Parathyroid adenoma (tissue), 2 donors: ENCODE measurements around the gene PTPN4.

Source experiments
- H2AFZ ChIP-seq: fragments of 300-600 bp; sonication (generic); one replicate; pipeline ENCODE4 v1.7.0; 2017; ENCODE audit warnings: antibody characterized with exemption, mild to moderate bottlenecking
- H3K27ac ChIP-seq: fragments of 300-600 bp; sonication (generic); one replicate; pipeline ENCODE4 v1.7.0; 2017
- H3K27me3 ChIP-seq: fragments of 300-600 bp; sonication (generic); one replicate; pipeline ENCODE4 v1.7.0; 2017; ENCODE audit warnings: low read length; ENCODE audit not compliant: control insufficient read depth, insufficient read depth
- H3K36me3 ChIP-seq: fragments of 300-600 bp; sonication (generic); one replicate; pipeline ENCODE4 v1.7.0; 2017; ENCODE audit warnings: low read length; ENCODE audit not compliant: control insufficient read depth, insufficient read depth
- H3K4me1 ChIP-seq: fragments of 300-600 bp; sonication (generic); one replicate; pipeline ENCODE4 v1.7.0; 2017; ENCODE audit warnings: control low read depth
- H3K4me2 ChIP-seq: fragments of 300-600 bp; sonication (generic); one replicate; pipeline ENCODE4 v1.7.0; 2017; ENCODE audit warnings: low read length
- H3K4me3 ChIP-seq: fragments of 300-600 bp; sonication (generic); one replicate; pipeline ENCODE4 v1.7.0; 2017; ENCODE audit warnings: low read depth, low read length
- H3K79me2 ChIP-seq: fragments of 300-600 bp; sonication (generic); one replicate; pipeline ENCODE4 v1.7.0; 2017; ENCODE audit warnings: control low read depth
- H3K9ac ChIP-seq: fragments of 300-600 bp; sonication (generic); one replicate; pipeline ENCODE4 v1.7.0; 2017; ENCODE audit warnings: mild to moderate bottlenecking
- H3K9me3 ChIP-seq: fragments of 300-600 bp; sonication (generic); one replicate; pipeline ENCODE4 v1.7.0; 2017; ENCODE audit warnings: low read length; ENCODE audit not compliant: control insufficient read depth
- CTCF ChIP-seq: fragments of 300-600 bp; sonication (generic); IDR thresholded peaks from one replicate; pipeline ENCODE4 v1.7.0; 2017; ENCODE audit warnings: antibody characterized with exemption, mild to moderate bottlenecking
- donor health status: primary hyperparathyroidism.

The PTPN4 gene

GRCh38 chr2:119759451-119760236 is at the start of gene PTPN4:
TSS of gene PTPN4 (plus strand) at chr2:119759922. CDS start at chr2:119809854, 49,932 bp downstream.
- H3K79me2 ChIP-seq: peaks cover 21% of the 10 kb centered on the region
- H3K9ac ChIP-seq: peak within 1 kb of the TSS; percentile 70

GRCh38 chr2:119710281-119710680 is 49.4 kb upstream of the PTPN4 start:
- H3K4me1 ChIP-seq: no peaks in the 10 kb centered on the region
- H3K36me3 ChIP-seq: no peaks in the 10 kb centered on the region
- H3K79me2 ChIP-seq: no peaks in the 10 kb centered on the region
- H3K4me2 ChIP-seq: no peak overlapping the region
- H2AFZ ChIP-seq: no peak overlapping the region
- no peak overlapping the region for H3K4me3 ChIP-seq
- no peak overlapping the region for H3K27ac ChIP-seq
- H3K9ac ChIP-seq: no peak overlapping the region
- no peaks in the 10 kb centered on the region for H3K27me3 ChIP-seq
- no peak for TF ChIP-seq CTCF
- H3K9me3 ChIP-seq: no peaks in the 10 kb centered on the region

More at GRCh38 chr2:119759451-119760236, at the start of gene PTPN4:
- Histone ChIP-seq H2AFZ (peak within 1 kb of the TSS; percentile 98), H3K4me2 (peak within 1 kb of the TSS; percentile 91), H3K4me3 (peak within 1 kb of the TSS; percentile 82), H3K27ac (peak within 1 kb of the TSS; percentile 94), H3K36me3 (no peaks in the 10 kb centered on the region), H3K9me3 (no peaks in the 10 kb centered on the region), H3K27me3 (no peaks in the 10 kb centered on the region), H3K4me1 (no peaks in the 10 kb centered on the region)
- TF ChIP-seq CTCF: no peak

GRCh38 chr2:119711352-119711751 is 48.4 kb upstream of the PTPN4 start:
- Histone ChIP-seq H3K27me3 (no peaks in the 10 kb centered on the region), H3K9ac (no peak overlapping the region), H3K36me3 (no peaks in the 10 kb centered on the region), H3K4me2 (no peak overlapping the region), H3K4me1 (peaks cover 4% of the 10 kb centered on the region), H3K4me3 (no peak overlapping the region), H3K27ac (no peak overlapping the region), H3K79me2 (no peaks in the 10 kb centered on the region), H3K9me3 (no peaks in the 10 kb centered on the region), H2AFZ (no peak overlapping the region)
- no peak for TF ChIP-seq CTCF

- peaks cover 4% of the 10 kb centered on the region for H3K4me1 ChIP-seq
- H2AFZ ChIP-seq: no peak overlapping the region
- no peak for TF ChIP-seq CTCF
- no peaks in the 10 kb centered on the region for H3K27me3 ChIP-seq
- H3K9ac ChIP-seq: no peak overlapping the region
- no peak overlapping the region for H3K4me2 ChIP-seq
- no peak overlapping the region for H3K27ac ChIP-seq
- H3K9me3 ChIP-seq: no peaks in the 10 kb centered on the region
- no peaks in the 10 kb centered on the region for H3K36me3 ChIP-seq
- H3K4me3 ChIP-seq: no peak overlapping the region
- no peaks in the 10 kb centered on the region for H3K79me2 ChIP-seq
These were observed 47.2 kb upstream of the PTPN4 start for GRCh38 chr2:119712571-119712970.
